Stimulated activated CD4-positive, alpha-beta T cell treated with anti-CD3 and anti-CD28 coated beads, Interleukin-2, amount 100 ng/mL, for 48 hours (primary cell): Measurements from ENCODE around the gene RGSL1.

Experiments
- DNase-seq, 2 donors: peaks; one replicate each; pipeline ENCODE4 v3.0.0-alpha.2; 2020

RGSL1 gene

GRCh38 chr1:182555493-182555892, 105.5 kb downstream of the RGSL1 start:
- DNase-seq: no peak

GRCh38 chr1:182556279-182556678, 106.3 kb downstream of the RGSL1 start:
- no peak for DNase-seq

- DNase-seq: no peak
Observed at GRCh38 chr1:182560392-182560984, 110.5 kb downstream of the RGSL1 start.

- DNase-seq: no peak
Observed at GRCh38 chr1:182561456-182561855, 111.5 kb downstream of the RGSL1 start.

GRCh38 chr1:182563095-182563494, 113.1 kb downstream of the RGSL1 start:
- DNase-seq: no peak

GRCh38 chr1:182564406-182565004, 114.6 kb downstream of the RGSL1 start:
- DNase-seq: no peak

GRCh38 chr1:182565537-182565936, 115.6 kb downstream of the RGSL1 start:
- no peak for DNase-seq

- DNase-seq: no peak
Observed at GRCh38 chr1:182567629-182568028, 117.7 kb downstream of the RGSL1 start.

- no peak for DNase-seq
Observed at GRCh38 chr1:182568647-182569284, 118.8 kb downstream of the RGSL1 start.

- no peak for DNase-seq
Observed at GRCh38 chr1:182569939-182570610, 120.1 kb downstream of the RGSL1 start.

GRCh38 chr1:182570611-182570970, 120.6 kb downstream of the RGSL1 start:
- DNase-seq: no peak

GRCh38 chr1:182574156-182574555, 124.2 kb downstream of the RGSL1 start:
- DNase-seq: no peak

- DNase-seq: no peak
Observed at GRCh38 chr1:182575540-182576149, 125.7 kb downstream of the RGSL1 start.

GRCh38 chr1:182580736-182581135, 130.8 kb downstream of the RGSL1 start:
- no peak for DNase-seq

GRCh38 chr1:182584746-182585145, 134.8 kb downstream of the RGSL1 start:
- no peak for DNase-seq

- no peak for DNase-seq
Observed at GRCh38 chr1:182586380-182586779, 136.4 kb downstream of the RGSL1 start.

GRCh38 chr1:182587093-182587492, 137.1 kb downstream of the RGSL1 start:
- no peak for DNase-seq

GRCh38 chr1:182587666-182588499, 137.9 kb downstream of the RGSL1 start:
- DNase-seq: no peak

GRCh38 chr1:182588500-182589396, 138.8 kb downstream of the RGSL1 start, which contains the start of gene RNASEL:
Gene RNASEL (minus strand): TSS chr1:182589256. CDS start chr1:182586806, 2,450 bp downstream.
- DNase-seq: peak; percentile 42 to 49

- no peak for DNase-seq
Observed at GRCh38 chr1:182589520-182589919, 139.6 kb downstream of the RGSL1 start.

- DNase-seq: no peak
Observed at GRCh38 chr1:182589931-182590330, 140.0 kb downstream of the RGSL1 start.
